Hematopoietic multipotent progenitor cell treated with erythropoietin and hydrocortisone succinate and interleukin-3 and kit ligand, for 4 days (in vitro differentiated cells): ENCODE measurements around the gene ZNF23.

Experiments
- DNase-seq: peaks from one replicate; pipeline ENCODE4 v3.0.0-alpha.2; 2015

The ZNF23 gene

DNA sequence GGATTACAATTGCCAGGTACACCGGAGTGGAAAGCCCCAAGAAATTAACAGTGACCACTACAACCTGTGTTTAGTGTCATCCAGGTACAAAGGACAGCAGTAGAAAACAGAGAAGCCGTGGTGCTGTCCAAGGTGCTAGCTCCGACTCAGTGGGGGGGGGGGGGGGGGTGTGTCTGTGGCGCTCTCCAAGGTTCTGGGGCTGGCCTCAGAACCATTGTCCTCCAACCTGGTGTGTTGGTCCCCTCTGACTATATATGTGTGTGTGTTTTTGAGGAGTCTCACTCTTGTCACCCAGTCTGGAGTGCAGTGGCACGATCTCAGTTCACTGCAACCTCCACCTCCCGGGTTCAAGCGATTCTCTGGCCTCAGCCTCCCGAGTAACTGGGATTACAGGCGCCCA lies 5.8 kb upstream of the ZNF23 start:
- peak; percentile 76 for DNase-seq

DNA sequence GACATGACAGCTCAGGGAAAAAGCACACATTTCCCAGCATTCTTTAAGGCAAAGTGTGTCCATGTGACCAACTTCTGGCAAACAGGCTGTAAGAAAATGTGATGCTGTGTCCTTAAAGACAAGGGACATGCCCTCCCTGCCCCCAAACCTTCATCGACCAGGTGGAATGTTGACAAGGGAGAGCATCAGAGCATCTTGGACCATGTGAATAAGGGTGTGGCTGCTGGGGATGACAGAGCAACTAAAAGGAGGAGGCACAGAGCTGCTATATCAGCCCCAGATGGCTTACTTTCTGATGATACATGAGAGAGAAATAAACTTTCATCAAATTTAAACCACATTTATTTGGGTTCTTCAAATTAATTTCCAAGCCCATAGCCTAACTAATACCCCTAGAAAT lies 2.2 kb upstream of the ZNF23 start:
- DNase-seq = no peak

- DNase-seq = peak; percentile 42
Observed at GRCh38 chr16:71460941-71461340, 1.1 kb downstream of the ZNF23 start.

DNA sequence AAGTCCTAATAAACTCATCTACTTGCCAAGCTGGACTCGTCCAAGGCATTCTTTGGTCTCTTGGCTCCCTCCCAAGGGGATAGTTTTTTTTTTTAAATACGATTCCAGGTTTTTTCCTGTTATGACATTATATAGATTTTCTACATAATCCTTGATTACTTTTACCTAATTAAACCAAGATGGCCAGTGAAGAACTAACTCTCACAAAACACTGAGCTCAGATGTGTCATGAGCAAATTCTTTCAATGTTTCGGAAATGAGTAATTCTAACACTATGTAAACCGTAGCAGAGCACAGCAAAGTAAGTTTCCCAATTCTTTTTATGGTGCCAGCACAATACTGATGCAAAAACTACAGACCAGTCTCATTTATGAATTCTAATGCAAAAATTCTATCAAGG lies 1.8 kb downstream of the ZNF23 start:
- no peak for DNase-seq

DNA sequence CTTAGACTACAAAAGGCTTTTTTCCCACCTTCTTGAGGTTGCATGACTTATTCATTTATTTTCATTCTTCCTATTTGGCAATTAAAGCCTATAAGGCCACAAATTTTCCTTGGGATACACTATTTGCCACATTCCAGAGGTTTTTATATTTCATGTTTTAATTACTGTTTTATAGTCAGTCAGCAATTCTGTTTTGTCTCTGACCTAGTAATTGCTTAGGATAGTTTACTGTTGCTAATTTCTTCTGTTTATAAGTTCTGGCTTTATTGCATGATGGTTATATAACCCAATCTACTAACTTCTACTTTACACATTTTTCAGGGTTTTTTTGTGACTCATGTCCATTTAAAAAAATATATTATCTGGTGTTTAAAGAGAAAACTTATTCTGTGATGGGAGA lies 2.5 kb downstream of the ZNF23 start:
- no peak for DNase-seq

GRCh38 chr16:71456801-71457200 lies 5.2 kb downstream of the ZNF23 start:
- no peak for DNase-seq

DNA sequence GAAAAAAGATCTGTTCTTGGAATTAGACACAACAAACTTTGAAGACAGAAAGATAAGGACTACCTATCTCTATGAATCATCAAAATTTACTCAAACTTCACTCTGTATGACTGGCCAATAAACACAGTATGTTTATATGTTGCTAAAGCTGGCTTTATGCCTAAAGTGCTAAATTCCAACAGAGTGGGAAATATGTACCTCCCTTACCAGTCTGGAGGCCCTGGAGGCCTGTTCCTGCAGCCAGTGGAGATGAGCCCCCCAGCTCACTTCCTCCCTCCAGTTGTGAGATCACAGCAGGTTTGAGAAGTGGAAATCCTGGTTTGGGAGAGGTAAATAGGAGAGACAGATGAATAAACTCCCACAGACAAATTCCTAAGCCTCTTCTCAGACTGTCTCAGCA lies 9.0 kb downstream of the ZNF23 start:
- no peak for DNase-seq

DNA sequence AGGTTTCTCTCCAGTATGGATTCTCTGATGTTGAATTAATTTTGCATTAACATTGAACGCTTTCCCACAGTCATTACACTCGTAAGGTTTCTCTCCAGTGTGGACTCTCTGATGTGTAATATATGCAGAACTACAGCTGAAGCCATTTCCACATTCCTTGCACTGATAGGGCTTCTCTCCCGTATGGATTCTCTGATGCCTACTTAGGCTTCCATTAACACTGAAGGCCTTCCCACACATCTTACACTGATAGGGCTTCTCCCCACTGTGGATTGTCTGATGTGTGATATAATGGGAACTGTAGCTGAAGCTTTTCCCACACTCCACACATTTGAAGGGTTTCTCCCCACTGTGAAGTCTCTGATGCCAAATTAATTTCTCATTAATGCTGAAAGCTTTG lies 13.0 kb downstream of the ZNF23 start:
- DNase-seq = no peak

DNA sequence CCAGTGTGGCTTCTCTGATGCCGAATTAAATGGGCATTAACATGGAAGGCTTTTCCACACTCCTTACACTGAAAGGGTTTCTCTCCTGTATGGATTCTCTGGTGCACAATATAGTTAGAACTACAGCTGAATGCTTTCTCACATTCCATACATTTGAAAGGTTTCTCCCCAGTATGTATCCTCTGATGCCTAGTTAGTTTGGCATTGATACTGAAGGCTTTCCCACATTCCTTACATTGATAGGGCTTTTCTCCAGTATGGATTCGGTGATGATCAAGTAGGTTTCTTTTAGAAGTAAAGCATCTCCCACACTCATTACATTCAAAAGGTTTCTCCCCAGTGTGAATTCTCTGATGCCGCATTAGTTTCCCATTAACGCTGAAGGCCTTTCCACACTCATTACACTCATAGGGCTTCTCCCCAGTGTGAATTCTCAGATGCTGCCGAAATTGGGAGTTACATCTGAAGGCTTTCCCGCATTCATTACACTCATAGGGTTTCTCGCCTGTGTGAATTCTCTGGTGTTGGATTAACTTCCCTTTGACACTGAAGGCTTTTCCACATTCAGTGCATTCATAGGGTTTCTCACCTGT lies 13.7 kb downstream of the ZNF23 start:
- no peak for DNase-seq

DNA sequence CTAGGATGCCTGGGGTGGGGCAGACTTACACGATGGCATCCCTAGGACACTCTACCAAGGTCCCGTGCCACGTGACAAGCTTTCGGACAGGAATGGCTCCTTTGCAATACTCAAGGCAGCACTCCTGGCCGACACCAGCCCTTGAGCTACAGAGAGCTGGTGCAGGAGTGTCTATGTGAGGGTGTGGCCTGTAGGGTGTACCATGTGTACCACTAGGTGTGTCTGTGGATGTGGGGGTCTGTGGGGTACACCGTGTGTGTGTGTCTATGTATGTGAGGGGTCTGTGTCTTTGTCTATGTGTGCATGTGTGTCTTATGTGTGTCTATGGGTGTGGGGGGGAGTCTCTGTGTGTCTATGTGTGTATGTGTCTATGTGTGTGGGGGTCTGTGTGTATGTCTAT lies 18.3 kb downstream of the ZNF23 start:
- DNase-seq = no peak

DNA sequence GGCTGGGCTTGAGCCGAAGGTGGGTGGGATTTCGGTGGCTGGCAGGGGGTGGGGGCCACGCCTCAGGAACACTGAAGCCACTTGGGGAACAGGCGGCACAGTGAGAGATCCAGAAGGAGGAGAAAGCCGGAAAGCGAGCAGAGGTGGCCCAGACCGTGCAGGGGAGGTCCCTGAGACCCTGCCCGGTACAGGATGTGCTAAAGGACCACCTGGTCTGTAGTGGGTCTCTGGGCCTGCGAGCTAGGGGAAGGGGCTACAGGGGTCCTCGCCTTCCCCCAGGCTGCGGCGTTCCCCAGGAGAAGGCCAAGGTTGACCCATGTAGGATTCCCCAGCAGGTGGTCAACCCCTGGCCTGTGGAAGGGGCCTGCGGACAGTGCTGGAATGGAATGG lies 20.0 kb downstream of the ZNF23 start, which contains the start of gene TLE7:
TLE7 (minus strand) TSS at position 4 of the 390 bp plus-strand sequence. CDS start 8,730 bp downstream, outside the sequence.
- no peak for DNase-seq

DNA sequence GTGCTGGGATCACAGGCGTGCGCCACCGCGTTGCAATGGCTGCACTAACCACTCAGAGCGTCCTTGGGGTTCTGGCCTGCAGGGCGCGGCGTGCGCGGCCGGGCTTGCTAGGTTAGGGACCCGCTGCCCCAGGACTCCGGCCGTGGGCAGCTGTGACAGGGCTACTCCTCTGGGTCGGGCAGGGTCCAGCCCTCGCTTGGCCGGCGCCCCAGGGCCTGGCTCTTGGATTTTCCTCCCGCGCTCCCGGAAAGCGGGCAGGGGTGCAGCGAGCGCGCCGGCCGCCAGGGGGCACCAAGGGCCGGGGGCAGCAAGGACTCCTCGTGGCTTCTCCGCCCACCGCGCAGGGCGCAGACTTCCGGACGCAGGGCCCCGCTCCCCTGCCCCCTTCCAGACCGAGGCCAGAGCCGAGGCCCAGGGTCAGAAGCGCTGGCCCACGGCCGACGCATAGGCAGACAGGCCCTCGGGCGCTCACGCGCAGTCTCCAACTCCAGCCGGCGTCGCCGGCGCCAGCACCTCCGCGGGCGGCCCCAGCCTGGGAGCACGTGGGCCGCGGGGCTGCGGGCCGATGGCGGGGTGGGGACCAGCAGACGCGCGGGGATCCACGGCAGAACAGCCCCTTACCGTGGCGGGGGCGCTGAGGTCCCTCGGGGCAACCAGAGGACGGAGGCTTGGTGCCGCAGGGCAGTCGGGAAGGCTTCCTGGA lies 20.5 kb downstream of the ZNF23 start:
- peak; percentile 20 for DNase-seq

DNA sequence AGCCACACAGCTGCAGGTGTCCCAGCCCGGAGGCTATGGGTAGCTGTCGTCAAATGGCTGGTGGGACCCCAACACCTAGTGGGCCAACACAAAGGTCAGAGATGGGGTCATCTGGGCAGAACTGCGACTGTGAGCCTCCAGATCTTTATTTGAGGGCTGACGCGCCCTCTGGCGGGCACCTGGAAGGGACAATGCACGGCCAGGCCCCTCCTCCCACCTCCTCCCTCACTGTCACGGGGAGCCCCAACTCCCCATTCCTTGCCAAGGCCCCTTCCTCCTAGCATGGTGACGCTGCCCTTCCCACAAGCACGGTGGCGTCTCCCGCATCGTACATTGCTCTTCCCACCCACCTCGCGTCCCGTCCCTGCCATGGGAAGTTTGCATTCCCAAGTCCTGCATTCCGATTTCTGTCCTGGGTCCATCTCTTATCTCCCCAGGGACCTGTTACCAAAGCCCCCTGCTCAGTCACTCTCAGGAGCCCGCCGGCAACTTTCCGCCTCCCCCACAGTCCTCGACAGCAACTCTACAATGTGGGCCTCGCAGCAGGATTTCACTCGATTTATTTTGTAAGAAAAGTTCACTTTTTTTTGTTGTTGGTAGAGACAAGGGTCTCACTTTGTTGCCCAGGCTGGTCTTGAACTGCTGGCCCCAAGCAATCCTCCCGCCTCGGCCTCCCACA lies 21.2 kb downstream of the ZNF23 start:
- peak; percentile 31 for DNase-seq

- no peak for DNase-seq
Observed at GRCh38 chr16:71439523-71439922, 22.5 kb downstream of the ZNF23 start.

DNA sequence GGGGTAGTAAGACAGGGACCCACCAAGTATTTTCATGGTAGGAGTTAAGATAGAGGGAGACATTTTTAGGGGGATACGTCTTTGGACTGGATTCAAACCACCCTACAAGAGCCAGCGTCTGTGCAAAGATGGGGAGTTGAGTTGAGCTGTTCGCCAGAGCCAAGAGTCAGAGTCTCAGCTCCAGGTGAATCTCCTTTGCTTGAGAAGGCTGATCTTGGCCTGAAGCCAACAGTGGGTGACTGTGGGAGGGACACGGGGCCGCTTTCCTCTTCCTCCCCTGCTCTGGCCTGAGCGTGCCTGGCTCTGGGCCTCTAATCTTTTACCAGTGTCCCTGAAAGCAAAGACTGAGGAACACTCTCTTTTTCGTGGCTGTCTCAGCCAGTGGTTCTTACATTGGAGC lies 25.6 kb downstream of the ZNF23 start:
- DNase-seq = no peak

GRCh38 chr16:71432906-71433305 lies 29.1 kb downstream of the ZNF23 start:
- DNase-seq = no peak

GRCh38 chr16:71431991-71432390 lies 30.1 kb downstream of the ZNF23 start:
- no peak for DNase-seq

DNA sequence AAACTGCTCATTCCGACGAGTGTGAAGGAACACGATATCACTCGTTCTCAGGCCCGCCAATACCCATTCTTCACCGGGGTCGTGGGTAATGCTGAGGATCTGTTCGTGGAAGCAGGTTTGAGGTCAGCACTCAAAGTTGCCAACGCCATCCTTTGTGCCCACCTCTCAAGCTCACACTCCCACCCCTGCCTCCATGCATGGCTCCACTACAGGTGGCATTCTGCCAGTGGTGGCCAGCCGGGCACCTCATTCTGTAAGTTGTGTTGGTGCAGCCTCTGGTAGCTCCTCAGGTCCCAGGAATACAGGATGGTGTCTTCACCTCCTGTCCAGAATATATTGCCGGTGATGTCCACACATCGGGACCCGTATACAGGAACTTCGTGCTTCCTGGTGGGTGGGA lies 30.9 kb downstream of the ZNF23 start:
- DNase-seq = no peak

DNA sequence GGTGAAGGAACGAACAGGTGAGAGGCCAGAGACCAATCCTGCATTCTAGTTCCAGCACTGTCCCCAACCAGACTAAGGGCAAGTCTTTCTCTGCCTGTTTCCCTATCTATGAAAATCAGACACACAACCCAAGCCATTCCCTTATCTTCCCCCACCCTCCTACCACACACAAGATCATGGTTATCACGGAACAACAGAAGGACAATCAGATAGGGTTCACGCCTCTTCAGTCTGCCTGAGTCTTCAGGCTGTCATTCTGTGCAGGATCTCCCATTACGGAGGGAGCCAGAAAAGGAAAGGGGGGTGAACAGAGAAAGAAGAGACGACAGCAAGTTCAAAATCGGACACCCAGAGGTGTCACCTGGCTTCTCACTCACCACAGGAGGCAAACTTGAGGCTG lies 31.3 kb downstream of the ZNF23 start:
- DNase-seq = peak; percentile 78

DNA sequence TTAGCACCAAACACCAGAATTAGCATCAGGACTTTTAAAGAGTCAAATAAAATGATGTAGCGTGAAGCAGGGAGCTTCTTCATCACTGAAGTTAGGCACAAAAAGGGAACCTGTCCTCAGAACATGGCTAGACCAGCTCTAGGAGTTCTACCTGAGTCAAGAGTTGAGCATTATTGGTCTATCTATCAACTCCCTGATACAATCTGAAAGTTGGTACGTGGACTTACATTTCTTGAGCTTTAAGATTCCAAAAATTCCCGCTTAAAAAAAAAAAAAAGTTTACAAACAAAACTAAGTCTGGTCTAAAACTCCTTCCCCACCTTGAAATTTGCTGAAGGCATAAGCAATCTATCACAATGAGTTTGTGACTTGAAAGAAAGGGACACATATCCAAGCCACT lies 32.5 kb downstream of the ZNF23 start:
- DNase-seq = no peak

DNA sequence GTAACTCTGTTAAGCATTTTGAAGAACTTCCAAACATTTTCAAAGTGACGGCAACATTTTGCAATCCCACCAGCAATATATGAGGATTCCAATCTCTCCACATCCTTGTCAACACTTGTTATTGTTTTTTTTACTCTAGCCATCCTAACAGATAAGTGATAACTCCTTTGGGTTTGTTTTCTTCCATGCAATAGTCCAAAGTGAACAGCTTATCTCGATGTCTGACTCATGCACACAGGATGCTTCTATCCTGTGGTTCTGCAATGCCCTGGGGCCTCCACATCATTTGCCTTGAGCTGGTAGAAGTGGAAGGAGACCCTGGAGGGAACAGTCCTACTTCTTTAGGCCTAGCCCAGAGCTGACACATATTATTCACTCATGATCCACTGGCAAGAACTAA lies 33.2 kb downstream of the ZNF23 start:
- no peak for DNase-seq

DNA sequence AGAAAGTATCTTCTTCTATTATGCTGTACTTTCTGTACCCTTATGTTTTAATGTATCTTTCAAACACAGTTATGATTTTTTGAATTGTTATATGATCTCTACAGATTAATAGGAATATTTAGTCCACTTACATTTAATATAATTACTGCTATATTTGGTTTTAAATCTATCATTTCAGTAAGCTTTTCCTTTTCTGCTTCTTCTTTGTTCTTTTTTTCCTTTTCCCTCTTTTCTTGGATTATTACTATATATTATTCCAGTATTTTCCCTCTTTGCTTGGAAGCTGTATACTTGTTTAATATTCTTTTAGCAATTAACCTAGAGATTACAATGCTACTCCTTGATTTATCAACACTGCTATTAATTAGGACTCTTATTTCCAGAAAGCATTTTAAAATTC lies 33.7 kb downstream of the ZNF23 start:
- DNase-seq = no peak

GRCh38 chr16:71426880-71427615 lies 35.0 kb downstream of the ZNF23 start:
- no peak for DNase-seq
